ENCODE measurements around the gene CARMIL1. TPM values are rescaled to one million over a fixed set of nuclear protein-coding genes. Genes with fewer than 3 reads are reported as not detected.

Gene CARMIL1
- total RNA-seq: 10 to 100 TPM; 10.8 to 11.3 TPM
- long read RNA-seq, full-length matches to known transcripts: 1 of 3 reads
- long read RNA-seq, partial matches to known transcripts: 1 of 3 reads
- long read RNA-seq, other reads (novel, unspliced or antisense): 1 of 3 reads

DNA sequence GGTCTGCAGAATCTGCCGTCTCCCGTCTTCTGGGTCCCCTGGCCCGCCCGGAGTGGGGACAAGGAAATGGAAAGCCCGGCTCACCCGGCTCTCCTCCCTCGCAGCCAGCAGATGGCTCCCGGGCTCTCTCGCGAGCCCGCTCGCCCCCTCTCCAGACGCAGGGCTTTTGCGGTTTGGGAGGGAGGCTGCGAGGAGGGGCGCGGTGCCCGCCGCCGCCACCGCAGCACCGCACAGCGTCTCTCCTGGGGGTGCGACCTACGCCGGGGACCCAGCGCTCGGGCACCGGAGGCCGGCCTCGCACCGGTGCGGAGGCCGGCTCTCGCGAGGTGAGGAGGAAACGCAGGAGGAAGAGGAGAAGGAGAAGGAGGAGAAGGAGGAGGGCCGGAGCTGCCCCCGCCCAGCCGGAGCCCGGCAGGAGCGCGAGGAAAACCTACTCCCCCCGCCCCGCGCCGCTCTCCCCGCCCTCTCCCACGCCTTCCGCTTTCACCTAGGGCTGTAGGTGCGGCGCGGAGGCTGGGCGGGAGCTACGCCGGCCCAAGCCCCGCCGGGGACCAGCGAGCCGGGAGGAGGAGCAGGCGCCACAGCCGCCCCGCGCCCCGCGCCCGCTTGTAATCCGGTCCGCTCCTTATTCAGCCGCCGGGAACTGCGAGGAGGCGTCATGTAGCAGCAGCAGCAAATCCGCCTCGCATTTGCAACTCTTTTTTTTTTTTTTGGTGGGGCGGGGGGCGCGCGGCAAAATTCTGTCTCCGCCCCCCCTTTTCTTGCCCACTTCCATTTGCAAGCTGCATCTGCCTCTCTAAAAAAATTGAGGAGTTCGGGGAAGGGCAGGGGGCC lies at the start of gene CARMIL1:
CARMIL1 (plus strand) TSS at position 461 of the 834 bp plus-strand sequence. CDS start 422 bp downstream, outside the sequence.
- peak; percentile 85 for DNase-seq
- peak; percentile 94 to 95 for ATAC-seq
- intact Hi-C loops (cut with DNase I): loop anchor here (1.0 to 5.0 kb wide), 2 partner anchors 208 to 211 kb away; no protein-coding TSS in a partner anchor

DNA sequence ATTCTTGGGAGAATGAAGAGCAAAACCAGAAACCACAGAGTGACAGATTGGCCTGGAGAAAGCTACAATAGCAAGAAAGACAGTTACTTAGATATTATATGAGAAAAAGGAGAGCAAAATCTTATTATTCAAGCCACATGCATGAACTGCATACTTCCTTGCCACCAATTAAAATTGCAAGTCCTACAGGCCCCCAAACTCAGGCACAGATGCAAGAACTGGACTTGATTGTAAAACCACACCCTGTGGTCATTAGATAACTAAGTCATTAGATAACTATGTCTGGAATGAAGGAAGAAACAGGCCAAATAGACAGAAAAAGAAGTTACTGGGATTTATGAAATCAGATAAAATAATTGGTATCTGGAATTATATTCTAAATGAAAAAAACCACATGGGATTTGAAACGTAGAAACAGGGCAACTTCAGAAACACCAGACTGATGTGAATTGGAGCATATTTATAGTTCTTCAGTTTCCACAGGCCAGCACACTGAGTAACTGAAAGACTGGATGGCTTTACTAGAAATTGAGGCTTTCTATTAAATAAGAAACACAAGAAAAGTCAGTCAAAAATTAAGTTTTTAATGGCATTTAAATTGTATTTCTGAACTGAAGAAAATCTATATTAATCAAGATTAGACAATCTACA lies 49.4 kb upstream of the CARMIL1 start:
- ATAC-seq: peak in 1 of 2 donors; percentile 72
- intact Hi-C loops (cut with DNase I): loop anchor here in 1 of 2 donors (10.0 kb wide), 2 partner anchors 325 to 485 kb away; no protein-coding TSS in a partner anchor
- no peak for DNase-seq

GRCh38 chr6:25232479-25232878 lies 46.7 kb upstream of the CARMIL1 start:
- ATAC-seq (peak in 1 of 2 donors; percentile 27), DNase-seq (peak; percentile 23)
- intact Hi-C loops (cut with DNase I): loop anchor here in 1 of 2 donors (10.0 kb wide), 1 partner anchor 322 kb away; no protein-coding TSS in a partner anchor

GRCh38 chr6:25233226-25233625 lies 45.9 kb upstream of the CARMIL1 start:
- DNase-seq (no peak), ATAC-seq (no peak)
- intact Hi-C loops (cut with DNase I): loop anchor here in 1 of 2 donors (10.0 kb wide), 1 partner anchor 322 kb away; no protein-coding TSS in a partner anchor

GRCh38 chr6:25237579-25237978 lies 41.6 kb upstream of the CARMIL1 start:
- intact Hi-C loops (cut with DNase I): loop anchor here in 1 of 2 donors (10.0 kb wide), 1 partner anchor 317 kb away; no protein-coding TSS in a partner anchor
- no peak for ATAC-seq
- no peak for DNase-seq

DNA sequence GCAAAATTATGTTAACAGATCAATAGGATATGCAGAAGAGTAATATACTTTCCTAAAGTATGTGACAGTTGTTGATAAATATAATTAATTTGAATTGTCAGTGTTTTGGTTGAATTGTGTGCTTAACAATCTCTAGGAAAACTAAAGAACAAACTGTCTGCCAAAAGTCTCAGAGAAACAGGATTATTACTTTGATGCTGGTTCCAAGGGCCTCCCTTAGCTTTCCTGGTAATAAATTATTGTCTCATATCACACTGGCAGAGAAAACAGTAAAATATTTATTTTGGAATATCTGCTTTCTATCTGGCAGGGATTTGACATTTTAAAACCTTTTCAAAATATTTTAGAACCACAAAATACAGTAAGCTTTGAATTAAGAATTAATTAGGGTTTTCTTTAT lies 40.1 kb upstream of the CARMIL1 start:
- no peak for DNase-seq
- intact Hi-C loops (cut with DNase I): loop anchor here in 1 of 2 donors (10.0 kb wide), 1 partner anchor 316 kb away; no protein-coding TSS in a partner anchor
- ATAC-seq: peak in 1 of 2 donors; percentile 41

GRCh38 chr6:25239498-25239897 lies 39.7 kb upstream of the CARMIL1 start:
- DNase-seq: no peak
- intact Hi-C loops (cut with DNase I): loop anchor here in 1 of 2 donors (10.0 kb wide), 1 partner anchor 315 kb away; no protein-coding TSS in a partner anchor
- no peak for ATAC-seq

DNA sequence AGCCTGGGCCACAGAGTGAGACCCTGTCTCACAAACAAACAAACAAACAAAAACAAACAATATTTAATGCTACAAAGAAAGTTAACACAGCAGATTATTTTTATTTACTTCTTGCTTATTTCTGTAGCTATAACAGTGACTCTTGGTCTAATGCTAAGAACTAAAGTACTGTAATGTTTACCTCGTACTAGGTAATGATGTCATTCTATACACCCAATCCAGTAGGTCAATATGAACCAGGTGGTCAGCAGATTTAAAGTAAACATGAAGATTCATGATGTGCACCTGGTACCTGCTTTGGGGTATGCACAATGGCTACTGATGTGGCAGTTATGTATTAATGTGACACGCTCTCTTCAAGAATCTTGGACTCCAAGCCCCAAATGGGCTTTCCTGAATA lies 36.6 kb upstream of the CARMIL1 start:
- intact Hi-C loops (cut with DNase I): no loop called here
- DNase-seq (no peak), ATAC-seq (no peak)

GRCh38 chr6:25244865-25245264 lies 34.3 kb upstream of the CARMIL1 start:
- no peak for ATAC-seq
- DNase-seq: no peak
- intact Hi-C loops (cut with DNase I): no loop called here

- ATAC-seq: no peak
- DNase-seq: no peak
- intact Hi-C loops (cut with DNase I): no loop called here
These were observed 31.1 kb upstream of the CARMIL1 start for GRCh38 chr6:25248123-25248522.

DNA sequence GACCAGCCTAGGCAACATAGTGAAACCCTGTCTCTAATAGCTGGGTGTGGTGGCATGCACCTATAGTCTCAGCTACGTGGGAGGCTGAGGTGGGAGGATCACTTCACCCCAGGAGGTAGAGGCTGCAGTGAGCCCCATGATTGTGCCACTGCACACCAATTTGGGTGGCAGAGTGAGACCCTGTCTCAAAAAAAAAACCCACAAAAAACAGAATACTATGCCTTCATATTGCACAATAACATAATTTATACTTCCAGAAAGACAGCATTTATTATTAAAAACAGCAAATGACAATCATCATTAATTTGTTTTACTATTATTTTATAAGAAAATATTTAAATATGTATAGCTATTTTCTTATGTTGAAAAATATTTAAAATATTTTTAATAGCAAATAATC lies 30.0 kb upstream of the CARMIL1 start:
- intact Hi-C loops (cut with DNase I): no loop called here
- DNase-seq (no peak), ATAC-seq (no peak)

DNA sequence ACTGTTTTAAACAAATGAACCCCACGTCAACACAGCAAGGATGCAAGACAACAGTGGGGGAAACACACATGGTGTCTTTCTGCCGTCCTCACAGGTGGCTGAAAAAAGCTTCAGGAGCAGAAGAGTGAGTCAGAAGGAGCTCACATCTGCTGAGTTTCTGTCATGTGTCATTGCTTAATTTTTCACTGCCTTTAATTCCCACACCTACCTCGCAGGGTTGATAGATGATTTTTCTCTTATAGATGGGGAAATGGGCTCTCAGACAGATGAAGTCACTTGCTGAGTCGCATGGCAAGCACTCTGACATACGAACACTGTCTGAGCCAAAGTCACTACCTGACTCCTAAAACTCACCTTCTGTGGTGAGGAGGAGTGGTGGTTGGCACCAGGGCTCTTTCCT lies 28.3 kb upstream of the CARMIL1 start:
- ATAC-seq (no peak), DNase-seq (no peak)
- intact Hi-C loops (cut with DNase I): no loop called here

DNA sequence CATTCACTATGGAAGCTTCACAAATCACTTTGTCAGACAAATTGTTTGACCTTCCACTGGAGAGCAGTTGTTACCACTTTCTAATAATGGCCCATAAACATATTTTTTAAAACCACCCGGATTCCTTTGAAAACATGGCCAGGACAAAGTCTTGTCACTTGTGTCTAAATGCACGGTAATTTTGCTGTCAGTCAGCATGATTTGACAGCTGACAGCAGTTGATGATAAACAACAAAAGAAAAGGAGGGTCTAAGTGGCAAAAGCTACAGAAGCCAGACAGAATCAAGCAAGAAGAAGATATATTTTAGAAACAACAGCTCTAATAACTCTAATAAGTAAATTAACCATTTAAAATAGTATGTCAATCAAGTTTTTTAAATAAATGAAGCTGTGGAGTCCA lies 27.7 kb upstream of the CARMIL1 start:
- ATAC-seq (no peak), DNase-seq (no peak)
- intact Hi-C loops (cut with DNase I): no loop called here

DNA sequence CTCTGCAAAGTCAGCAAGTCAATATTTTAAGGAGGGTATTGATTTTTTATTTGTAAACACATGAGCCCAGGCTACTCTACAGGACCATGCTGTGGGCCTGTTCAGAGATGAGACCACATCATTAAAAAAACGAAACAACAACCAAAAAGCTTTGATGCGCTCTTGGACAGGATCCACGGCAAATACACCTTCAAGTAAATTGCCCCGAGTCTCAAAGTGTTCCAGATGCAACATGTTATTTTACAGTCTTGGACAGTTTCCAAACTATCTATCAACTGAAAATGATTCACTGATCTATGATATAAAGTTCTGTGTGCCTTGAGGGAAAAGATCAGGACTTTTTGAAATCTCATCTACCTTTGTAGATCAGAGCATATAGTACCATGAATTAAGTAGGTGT lies 25.8 kb upstream of the CARMIL1 start:
- intact Hi-C loops (cut with DNase I): no loop called here
- no peak for ATAC-seq
- DNase-seq: no peak

- ATAC-seq: no peak
- no peak for DNase-seq
- intact Hi-C loops (cut with DNase I): no loop called here
These were observed 24.5 kb upstream of the CARMIL1 start for GRCh38 chr6:25254671-25255070.

DNA sequence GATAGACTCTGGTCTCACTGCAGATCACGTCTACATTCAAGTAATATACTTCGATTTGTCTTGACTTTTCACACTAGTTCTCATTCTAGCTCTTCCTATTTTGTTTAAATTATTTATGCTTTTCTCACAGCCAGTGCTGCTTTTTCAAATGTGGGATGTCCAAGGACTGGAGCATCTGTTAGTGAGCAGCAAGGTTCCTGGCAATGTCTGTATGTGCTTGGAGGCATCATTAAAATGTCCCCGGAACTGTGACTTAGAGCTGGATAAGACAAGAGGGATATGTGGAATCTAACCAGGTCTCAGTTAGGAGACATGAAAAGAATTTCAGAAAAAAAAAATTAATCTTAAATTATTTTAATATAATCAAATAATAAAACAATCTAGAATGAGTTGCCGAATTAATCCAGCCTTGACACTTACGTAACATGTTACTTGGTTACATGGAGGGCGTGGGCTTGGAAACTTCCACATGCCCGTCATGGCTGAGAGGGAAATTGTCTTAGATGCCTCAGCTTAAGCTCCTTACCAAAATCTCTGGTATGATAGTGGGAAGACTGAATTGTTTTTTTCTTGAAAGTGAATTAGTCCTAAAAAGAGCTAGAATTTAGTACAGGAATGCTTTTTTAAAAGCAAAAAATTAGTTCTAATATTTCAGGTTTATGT lies 21.4 kb upstream of the CARMIL1 start:
- no peak for DNase-seq
- ATAC-seq: peak in 1 of 2 donors; percentile 57
- intact Hi-C loops (cut with DNase I): no loop called here

DNA sequence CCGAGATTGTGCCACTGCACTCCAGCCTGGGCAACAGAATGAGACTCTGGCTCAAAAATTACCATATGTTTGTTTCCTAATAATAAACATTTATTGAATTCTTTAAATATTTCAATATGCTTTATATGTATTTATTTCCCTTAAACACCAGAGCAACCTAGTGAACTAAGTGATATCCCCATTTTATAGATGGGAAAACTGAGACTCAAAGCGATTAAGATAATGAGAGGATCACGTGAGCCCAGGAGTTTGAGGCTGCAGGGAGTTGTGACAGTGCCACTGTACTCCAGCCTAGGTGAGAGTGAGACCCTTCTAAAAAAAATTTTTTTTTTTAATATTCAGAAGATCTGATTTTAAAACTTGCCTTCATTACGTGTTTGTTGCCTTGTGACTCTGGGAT lies 19.4 kb upstream of the CARMIL1 start:
- no peak for ATAC-seq
- intact Hi-C loops (cut with DNase I): no loop called here
- no peak for DNase-seq

- intact Hi-C loops (cut with DNase I): loop anchor here in 1 of 2 donors (2.0 kb wide), 1 partner anchor 293 kb away; no protein-coding TSS in a partner anchor
- peak in 1 of 2 donors; percentile 64 for ATAC-seq
- no peak for DNase-seq
These were observed 15.5 kb upstream of the CARMIL1 start for GRCh38 chr6:25263657-25264056.

- DNase-seq (no peak), ATAC-seq (peak in 1 of 2 donors; percentile 66)
- intact Hi-C loops (cut with DNase I): loop anchor here in 1 of 2 donors (2.0 kb wide), 1 partner anchor 222 kb away; no protein-coding TSS in a partner anchor
These were observed 12.6 kb upstream of the CARMIL1 start for GRCh38 chr6:25266456-25267100.

Data from left cardiac atrium (tissue), 4 donors.